Endothelial cell of umbilical vein (primary cell): ENCODE data around the gene PCDH9. TPM values are rescaled to one million over a fixed set of nuclear protein-coding genes. Genes with fewer than 3 reads are reported as not detected.

ENCODE experiments used
- BruUV-seq: library from RNA; stranded (reverse); fragments of 400-500 nt; replicated peaks from 2 replicates; lab custom pipeline; 2021; lab: Mats Ljungman, UMichigan
- CTCF ChIA-PET: fragments of 300-600, 350-600 bp; sonication (Branson Sonifier 250); formaldehyde crosslinking; loops from one replicate; lab custom pipeline; 2021; ENCODE audit warnings: antibody characterized with exemption, inconsistent platforms; lab: Charles Lee
- POLR2A ChIA-PET: fragments of 300-600, 350-600 bp; sonication (Branson Sonifier 250); formaldehyde crosslinking; loops from one replicate; lab custom pipeline; 2021; ENCODE audit warnings: antibody characterized with exemption, inconsistent platforms; lab: Charles Lee
- DNase-seq: peaks from one replicate; pipeline ENCODE4 v3.0.0-alpha.2; 2011; ENCODE audit warnings: low read depth, low spot score
- FAIRE-seq: peaks from 2 replicates; lab custom pipeline; 2011; peaks lifted over from hg19 to GRCh38; lab: Jason Lieb, UNC
- H2AFZ ChIP-seq: 2 replicates; pipeline ENCODE4 v1.6.0; 2012; ENCODE audit warnings: low read depth, low read length, control low read depth, inconsistent platforms
- H3K27ac ChIP-seq: 2 replicates; pipeline ENCODE4 v1.5.1; 2011; ENCODE audit warnings: low read depth, mild to moderate bottlenecking, control low read depth, low read length, moderate library complexity; ENCODE audit not compliant: insufficient read depth
- H3K27me3 ChIP-seq, 2 experiments: 2 replicates each; pipeline versions ENCODE4 v1.6.0 to v1.6.1; 2011; ENCODE audit warnings: low read length in 2 of 2, mixed read lengths in 1 of 2; ENCODE audit not compliant: control insufficient read depth in 2 of 2, insufficient read depth in 2 of 2
- H3K36me3 ChIP-seq, 2 experiments: 2 replicates in 1 of 2; 3 replicates in 1 of 2; pipeline ENCODE4 v1.5.1; 2011; ENCODE audit warnings: low read length in 2 of 2, mild to moderate bottlenecking in 1 of 2, moderate library complexity in 1 of 2; ENCODE audit not compliant: control insufficient read depth in 2 of 2, insufficient read depth in 2 of 2; ENCODE audit errors: extremely low read depth in 1 of 2
- H3K4me1 ChIP-seq: 3 replicates; pipeline ENCODE4 v1.5.1; 2011; ENCODE audit warnings: mild to moderate bottlenecking, low read length; ENCODE audit not compliant: control insufficient read depth, insufficient read depth; ENCODE audit errors: extremely low read depth
- H3K4me2 ChIP-seq: 2 replicates; pipeline ENCODE4 v1.6.1; 2011; ENCODE audit warnings: low read length, control low read depth, mixed read lengths; ENCODE audit not compliant: insufficient read depth
- H3K4me3 ChIP-seq, 3 experiments: fragments of 200-600 bp in 1 of 3; sonication (generic), shearing (Covaris generic) in 1 of 3; replicated peaks in 1 of 3; 2 replicates each; pipeline ENCODE4 v1.5.1; 2011 to 2016; ENCODE audit warnings: control low read depth in 3 of 3, low read length in 3 of 3, mild to moderate bottlenecking in 2 of 3, inconsistent platforms in 1 of 3, low read depth in 1 of 3, moderate library complexity in 1 of 3; ENCODE audit not compliant: insufficient read depth in 1 of 3
- H3K79me2 ChIP-seq: 2 replicates; pipeline ENCODE4 v1.6.0; 2012; ENCODE audit warnings: low read length, inconsistent platforms; ENCODE audit not compliant: control insufficient read depth, insufficient read depth
- H3K9ac ChIP-seq: replicated peaks from 2 replicates; pipeline ENCODE3; 2011; ENCODE audit warnings: low read length, control low read depth; ENCODE audit not compliant: insufficient read depth; ENCODE audit errors: extremely low read depth
- H3K9me1 ChIP-seq: replicated peaks from 3 replicates; pipeline ENCODE4 v1.6.0; 2011; ENCODE audit warnings: mild to moderate bottlenecking, low read length; ENCODE audit not compliant: control insufficient read depth, insufficient read depth; ENCODE audit errors: extremely low read depth
- H3K9me3 ChIP-seq: replicated peaks from 2 replicates; pipeline ENCODE4 v1.5.1; 2012; ENCODE audit warnings: low read length, inconsistent platforms; ENCODE audit not compliant: control insufficient read depth, insufficient read depth
- H4K20me1 ChIP-seq: replicated peaks from 2 replicates; pipeline ENCODE3; 2011; ENCODE audit warnings: mild to moderate bottlenecking, low read length; ENCODE audit not compliant: control insufficient read depth, insufficient read depth; ENCODE audit errors: extremely low read depth
- EZH2 ChIP-seq: IDR thresholded peaks from 2 replicates; pipeline ENCODE4 v1.6.1; 2012; ENCODE audit warnings: borderline replicate concordance, low read depth, mild to moderate bottlenecking, moderate library complexity, low read length, inconsistent platforms; ENCODE audit not compliant: severe bottlenecking
- FOS ChIP-seq: IDR thresholded peaks from 2 replicates; pipeline ENCODE4 v1.6.1; 2011; ENCODE audit warnings: mild to moderate bottlenecking, low read length, moderate library complexity, borderline replicate concordance; ENCODE audit not compliant: insufficient read depth
- GATA2 ChIP-seq: IDR thresholded peaks from 2 replicates; pipeline ENCODE4 v1.7.0; 2011; ENCODE audit warnings: low read depth, mild to moderate bottlenecking, moderate library complexity, mixed read lengths, low read length; ENCODE audit not compliant: insufficient read length, insufficient read depth
- JUN ChIP-seq: IDR thresholded peaks from 2 replicates; pipeline ENCODE4 v1.6.1; 2011; ENCODE audit warnings: borderline replicate concordance, low read depth; ENCODE audit not compliant: insufficient read length, insufficient read depth
- MYC ChIP-seq: IDR thresholded peaks from one replicate; pipeline ENCODE4 v1.6.1; 2011; ENCODE audit warnings: mild to moderate bottlenecking, low read depth, low read length
- POLR2A ChIP-seq: IDR thresholded peaks from 2 replicates; pipeline ENCODE4 v1.6.1; 2012; ENCODE audit warnings: low read depth, mild to moderate bottlenecking, control low read depth, low read length
- POLR2AphosphoS5 ChIP-seq: IDR thresholded peaks from 2 replicates; pipeline ENCODE4 v1.6.1; 2012; ENCODE audit warnings: low read depth, mild to moderate bottlenecking, control low read depth, low read length, moderate library complexity; ENCODE audit not compliant: insufficient read depth
- dilution Hi-C: fragments of 300-500 bp; cut with MboI; formaldehyde crosslinking; loops from one replicate; pipeline ENCODE4 v1.15.0; 2019; ENCODE audit warnings: low sequenced_read_pairs; ENCODE audit not compliant: extremely low pct_ligation_motif_present
- intact Hi-C: fragments of 100-400 bp; cut with micrococcal nuclease; formaldehyde crosslinking; loops from one replicate; pipeline ENCODE4 v1.10.0; 2022
- polyA plus RNA-seq, 4 experiments: library from polyadenylated mRNA; depleted of rRNA in 3 of 4; stranded (reverse) in 3 of 4; unstranded in 1 of 4; fragments of >200 nt; gene quantifications; 2 replicates each; pipeline versions ENCODE4 v1.2.1 to v1.2.3, GENCODE V29; 2011 to 2012; ENCODE audit warnings: missing spikeins in 1 of 4
- total RNA-seq: library from RNA; stranded (reverse); gene quantifications from 2 replicates; pipeline ENCODE4 v1.2.3, GENCODE V29; 2021
- TF ChIP-seq, protein P1 (sequence below), 2 donors: IDR thresholded peaks; 1 replicate in 1 of 2; 2 replicates in 1 of 2; pipeline ENCODE4 v1.5.1; 2011; ENCODE audit warnings: low read length in 2 of 2, mild to moderate bottlenecking in 2 of 2, moderate library complexity in 2 of 2, control low read depth in 1 of 2, inconsistent platforms in 1 of 2, low read depth in 1 of 2; ENCODE audit not compliant: insufficient read depth in 1 of 2; ENCODE audit errors: extremely low read depth in 1 of 2
- TF ChIP-seq, protein P2 (sequence below): IDR thresholded peaks from 2 replicates; pipeline ENCODE4 v1.6.1; 2011; ENCODE audit not compliant: insufficient read depth, insufficient read length

PCDH9 gene
- total and polyA plus RNA-seq, 2 donors (not counting 3 experiments of a cell fraction or from before 2014, with no cell fraction given) = 1.1 to 5.2 TPM

DNA sequence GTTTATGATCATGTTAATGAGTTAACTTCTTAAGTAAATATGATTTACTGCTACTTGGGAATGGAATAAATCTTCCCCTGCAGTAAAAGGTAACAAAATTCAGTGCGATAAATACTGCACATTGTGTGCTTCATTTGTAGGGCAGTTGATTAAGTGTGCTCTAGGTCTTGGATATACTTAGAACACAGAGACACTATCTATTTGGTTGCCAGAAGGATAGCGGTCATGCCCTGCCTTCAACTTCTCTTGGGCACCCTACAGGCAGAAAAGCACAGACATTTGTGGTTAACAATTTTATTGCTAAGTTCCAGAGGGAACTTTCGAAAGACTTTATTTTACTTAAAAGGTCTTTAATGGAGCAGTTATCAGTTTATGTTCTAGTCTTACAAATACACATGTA lies 605.8 kb downstream of the PCDH9 start:
- BruUV-seq = no TSS peak
- dilution Hi-C loops (no loop called here), intact Hi-C loops (no loop called here)
- H3K27me3 ChIP-seq = no peaks in the 10 kb centered on the region
- no peaks in the 10 kb centered on the region for H3K36me3 ChIP-seq
- no peaks in the 10 kb centered on the region for H3K4me1 ChIP-seq
- ChIA-PET CTCF (no interaction called here), POLR2A (no interaction called here)
- FAIRE-seq (no peak), DNase-seq (no peak)
- TF ChIP-seq JUN (no peak), POLR2A (no peak), POLR2AphosphoS5 (no peak), EZH2 (no peak)
- TF ChIP-seq, protein P1, sequence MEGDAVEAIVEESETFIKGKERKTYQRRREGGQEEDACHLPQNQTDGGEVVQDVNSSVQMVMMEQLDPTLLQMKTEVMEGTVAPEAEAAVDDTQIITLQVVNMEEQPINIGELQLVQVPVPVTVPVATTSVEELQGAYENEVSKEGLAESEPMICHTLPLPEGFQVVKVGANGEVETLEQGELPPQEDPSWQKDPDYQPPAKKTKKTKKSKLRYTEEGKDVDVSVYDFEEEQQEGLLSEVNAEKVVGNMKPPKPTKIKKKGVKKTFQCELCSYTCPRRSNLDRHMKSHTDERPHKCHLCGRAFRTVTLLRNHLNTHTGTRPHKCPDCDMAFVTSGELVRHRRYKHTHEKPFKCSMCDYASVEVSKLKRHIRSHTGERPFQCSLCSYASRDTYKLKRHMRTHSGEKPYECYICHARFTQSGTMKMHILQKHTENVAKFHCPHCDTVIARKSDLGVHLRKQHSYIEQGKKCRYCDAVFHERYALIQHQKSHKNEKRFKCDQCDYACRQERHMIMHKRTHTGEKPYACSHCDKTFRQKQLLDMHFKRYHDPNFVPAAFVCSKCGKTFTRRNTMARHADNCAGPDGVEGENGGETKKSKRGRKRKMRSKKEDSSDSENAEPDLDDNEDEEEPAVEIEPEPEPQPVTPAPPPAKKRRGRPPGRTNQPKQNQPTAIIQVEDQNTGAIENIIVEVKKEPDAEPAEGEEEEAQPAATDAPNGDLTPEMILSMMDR (IDR thresholded peaks at IDR 0.05; ENCODE audit: extremely low read depth in 1 of 2, insufficient read depth in 1 of 2, low read depth in 1 of 2, low read length in 2 of 2) = no peak
- H2AFZ ChIP-seq = no peak overlapping the region
- no peak overlapping the region for H3K9ac ChIP-seq
- no peak overlapping the region for H3K4me2 ChIP-seq
- H3K79me2 ChIP-seq = no peaks in the 10 kb centered on the region
- H3K4me3 ChIP-seq = no peak overlapping the region
- H3K9me3 ChIP-seq = no peaks in the 10 kb centered on the region
- H3K27ac ChIP-seq = no peak overlapping the region
- H4K20me1 ChIP-seq = no peaks in the 10 kb centered on the region
- H3K9me1 ChIP-seq = no peaks in the 10 kb centered on the region

DNA sequence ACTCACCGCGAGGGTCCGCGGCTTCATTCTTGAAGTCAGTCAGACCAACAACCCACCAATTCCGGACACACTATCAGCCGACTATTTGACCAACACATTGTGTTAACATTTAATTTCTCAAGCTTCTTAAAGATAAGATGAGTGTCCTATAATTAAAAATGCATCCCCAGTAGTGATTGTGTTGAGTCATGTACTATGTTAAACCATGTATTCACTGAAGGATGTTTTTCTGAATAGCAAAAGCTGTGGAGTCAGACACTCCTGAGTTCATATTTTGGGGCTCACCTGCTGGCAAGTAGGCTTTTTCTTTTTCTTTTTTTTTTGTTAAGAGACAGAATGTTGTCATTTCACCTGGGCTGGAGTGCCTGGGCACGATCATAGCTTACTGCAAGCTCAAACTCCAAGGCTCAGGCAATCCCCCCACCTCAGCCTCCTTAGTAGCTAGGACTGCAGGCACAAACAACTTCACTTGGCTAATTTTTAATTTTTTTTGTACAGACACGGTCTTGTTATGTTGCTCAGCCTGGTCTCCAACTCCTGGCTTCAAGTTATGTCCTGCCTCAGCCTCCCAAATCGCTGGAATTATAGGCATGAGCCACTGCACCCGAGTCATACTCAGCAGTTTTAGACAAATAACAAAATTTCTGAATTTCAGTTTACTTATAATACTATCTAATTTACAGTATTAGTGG lies 606.9 kb downstream of the PCDH9 start:
- Histone ChIP-seq H3K4me3 (no peak overlapping the region), H2AFZ (no peak overlapping the region), H3K36me3 (no peaks in the 10 kb centered on the region), H3K27me3 (no peaks in the 10 kb centered on the region), H3K79me2 (no peaks in the 10 kb centered on the region), H3K4me2 (no peak overlapping the region), H3K9ac (no peak overlapping the region), H3K4me1 (no peaks in the 10 kb centered on the region), H3K9me1 (no peaks in the 10 kb centered on the region), H4K20me1 (no peaks in the 10 kb centered on the region), H3K27ac (no peak overlapping the region), H3K9me3 (no peaks in the 10 kb centered on the region)
- no TSS peak for BruUV-seq
- no peak for DNase-seq
- intact Hi-C loops (no loop called here), dilution Hi-C loops (no loop called here)
- no peak for TF ChIP-seq POLR2A
- TF ChIP-seq POLR2AphosphoS5 = no peak
- TF ChIP-seq EZH2 = no peak
- no peak for TF ChIP-seq FOS
- TF ChIP-seq GATA2 = no peak
- TF ChIP-seq, protein P1 (IDR thresholded peaks at IDR 0.05; ENCODE audit: extremely low read depth in 1 of 2, insufficient read depth in 1 of 2, low read depth in 1 of 2, low read length in 2 of 2) = no peak
- TF ChIP-seq, protein P2, sequence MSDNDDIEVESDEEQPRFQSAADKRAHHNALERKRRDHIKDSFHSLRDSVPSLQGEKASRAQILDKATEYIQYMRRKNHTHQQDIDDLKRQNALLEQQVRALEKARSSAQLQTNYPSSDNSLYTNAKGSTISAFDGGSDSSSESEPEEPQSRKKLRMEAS = no peak
- no peak for TF ChIP-seq MYC
- ChIA-PET POLR2A (no interaction called here), CTCF (no interaction called here)
- no peak for FAIRE-seq
